Heart left ventricle (tissue), 16 donors: Measurements from ENCODE around the gene UBR3. TPM values are rescaled to one million over a fixed set of nuclear protein-coding genes. Genes with fewer than 3 reads are reported as not detected.

Source experiments
- ATAC-seq, 4 donors: fragments of 200-7000 bp; cut with Tn5 transposase; one replicate each; pipeline ENCODE4 v1.9.1; 2020 to 2022; ENCODE audit warnings: moderate library complexity in 4 of 4, mild to moderate bottlenecking in 3 of 4, moderate number of reproducible peaks in 1 of 4
- DNase-seq, 5 donors: peaks; one replicate each; pipeline ENCODE4 v3.0.0-alpha.2; 2020
- H3K27ac ChIP-seq, 12 donors: fragments of 200-600 bp; sonication (generic) in 4 of 12; one replicate each; pipeline versions ENCODE4 v1.5.0 to v1.8.0; 2016 to 2022; ENCODE audit warnings: mild to moderate bottlenecking in 2 of 12
- H3K27me3 ChIP-seq, 9 donors: fragments of 200-600 bp; sonication (generic) in 2 of 9; one replicate each; pipeline versions ENCODE4 v1.5.1 to v1.8.0; 2016 to 2022; ENCODE audit warnings: mild to moderate bottlenecking in 3 of 9
- H3K36me3 ChIP-seq, 9 donors: fragments of 200-600 bp; sonication (generic) in 2 of 9; one replicate each; pipeline versions ENCODE4 v1.5.0 to v1.8.0; 2018 to 2022; ENCODE audit warnings: mild to moderate bottlenecking in 2 of 9
- H3K4me1 ChIP-seq, 12 donors: fragments of 200-600 bp; sonication (generic) in 4 of 12; one replicate each; pipeline versions ENCODE4 v1.5.0 to v1.8.0; 2016 to 2022; ENCODE audit warnings: mild to moderate bottlenecking in 3 of 12
- H3K4me3 ChIP-seq, 12 donors: fragments of 200-600 bp; sonication (generic) in 4 of 12; one replicate each; pipeline versions ENCODE4 v1.5.0 to v1.8.0; 2017 to 2022; ENCODE audit warnings: mild to moderate bottlenecking in 9 of 12, moderate library complexity in 4 of 12
- H3K9me3 ChIP-seq, 12 donors: fragments of 200-600 bp; sonication (generic) in 4 of 12; one replicate each; pipeline versions ENCODE4 v1.5.0 to v1.8.0; 2016 to 2022; ENCODE audit warnings: mild to moderate bottlenecking in 1 of 12
- CTCF ChIP-seq, 12 donors: fragments of 200-600 bp; sonication (generic) in 4 of 12; IDR thresholded peaks; one replicate each; pipeline versions ENCODE4 v1.5.0 to v1.8.0; 2018 to 2022; ENCODE audit warnings: antibody characterized with exemption in 12 of 12, mild to moderate bottlenecking in 5 of 12
- POLR2A ChIP-seq, 2 donors: fragments of 450-650 bp; IDR thresholded peaks; one replicate each; pipeline ENCODE4 v1.6.1; 2017; ENCODE audit warnings: antibody characterized with exemption in 2 of 2, mild to moderate bottlenecking in 2 of 2, moderate library complexity in 2 of 2
- WGBS, 4 donors: extraction: QIAGEN DNeasy Blood & Tissue Kit in 2 of 4; methylation state at CpG; one replicate each; pipeline versions ENCODE4 v1.1.5 to v1.1.7; 2013 to 2018; 5-methylcytosine and 5-hydroxymethylcytosine counted together
- intact Hi-C, 10 donors: fragments of 100-400 bp; cut with DNase I; formaldehyde crosslinking; loops; one replicate each; pipeline versions ENCODE4 v1.11.1 to v1.14.2; 2022
- polyA plus RNA-seq, 2 donors: library from polyadenylated mRNA; stranded (reverse); fragments of 200-250 nt; gene quantifications; one replicate each; pipeline ENCODE4 v1.2.3, GENCODE V29; 2013
- total RNA-seq, 9 donors: library from RNA; depleted of rRNA in 2 of 9; stranded (reverse); fragments of >200 nt in 2 of 9; fragmentation: NEBNext Ultra II Directional in 3 of 9; extraction: Animal tissue kit (Norgen Biotek cat#: 25700) in 3 of 9; gene quantifications; one replicate each; pipeline versions ENCODE4 v1.1.0 to v1.2.4, GENCODE V29; 2016 to 2023
- donor health status: ischemic (EF 13 %, LVEDD 7.1; RV severe dilation, severe dysfunction).
- donor health status: healthy with polysubstance abuse.
- donor health status: DM: no; HTN: yes; CAD: no.
- donor health status: DM: no; HTN: no; CAD: no.
- donor health status: ischemic (EF 25% LVEDD 6.9; RV normal size, moderate dysfunction).
- donor health status: ischemic (EF 25% LVEDD 5.7; RV mildly dilated, moderate dysfunction).
- donor health status: healthy.
- donor health status: DM: yes; HTN: yes; CAD: no.
- donor health status: ischemic (EF 35%, LVEDD 5.7; RV mildly dilated, moderate dysfunction).
- donor health status: nonischemic (EF 11% LVEDD 7.7; RV severe dilation, severe dysfunction).
- donor health status: DM: yes; HTN: yes; CAD: no.
- donor health status: PGD.
- donor health status: ischemic (EF 29% LVEDD 5.4; RV normal size, mild dysfunction).
- donor health status: nonischemic (EF 23%, LVEDD 6.1; RV moderate dilation, normal function).

The UBR3 gene
- total and polyA plus RNA-seq, 11 donors: 34.8 to 137 (median 106) TPM

GRCh38 chr2:170086751-170087412 lies 259.6 kb downstream of the UBR3 start:
- Histone ChIP-seq H3K4me1 (peaks cover 0 to 34% (median 8%) of the 10 kb centered on the region in 12 donors), H3K27me3 (no peaks in the 10 kb centered on the region), H3K36me3 (peaks cover 0 to 25% (median 11%) of the 10 kb centered on the region in 9 donors), H3K27ac (no peak overlapping the region), H3K4me3 (no peak overlapping the region), H3K9me3 (peaks cover 0 to 3% (median 0%) of the 10 kb centered on the region in 12 donors)
- no peak for DNase-seq
- intact Hi-C loops: no loop called here
- TF ChIP-seq POLR2A (IDR thresholded peaks at IDR 0.05) (no peak), CTCF (IDR thresholded peaks at IDR 0.05) (no peak)
- WGBS, 4 donors: 54 to 63% (median 58%) methylated on average over 2 of the region's 2 CpGs
- peak in 1 of 4 donors; percentile 11 for ATAC-seq

- ATAC-seq (no peak), DNase-seq (no peak)
- Histone ChIP-seq H3K4me1 (peaks cover 0 to 34% (median 8%) of the 10 kb centered on the region in 12 donors), H3K27ac (no peak overlapping the region), H3K27me3 (no peaks in the 10 kb centered on the region), H3K36me3 (peaks cover 0 to 20% (median 7%) of the 10 kb centered on the region in 9 donors), H3K4me3 (no peak overlapping the region), H3K9me3 (peaks cover 0 to 7% (median 0%) of the 10 kb centered on the region in 12 donors)
- 69 to 72% (median 72%) methylated on average over 2 of the region's 2 CpGs for WGBS, 4 donors
- TF ChIP-seq CTCF (IDR thresholded peaks at IDR 0.05): no peak
- TF ChIP-seq POLR2A (IDR thresholded peaks at IDR 0.05): no peak
- intact Hi-C loops: no loop called here
Measured at GRCh38 chr2:170087413-170087793, 260.1 kb downstream of the UBR3 start.

- H3K27me3 ChIP-seq: no peaks in the 10 kb centered on the region
- H3K4me3 ChIP-seq: no peak overlapping the region
- H3K36me3 ChIP-seq: peaks cover 0 to 11% (median 0%) of the 10 kb centered on the region in 9 donors
- H3K27ac ChIP-seq: no peak overlapping the region
- peaks cover 0 to 34% (median 8%) of the 10 kb centered on the region in 12 donors for H3K4me1 ChIP-seq
- ATAC-seq (peak; percentile 44 to 64 (median 58)), DNase-seq (peak in 2 of 5 donors; percentile 18 to 24)
- intact Hi-C loops: no loop called here
- TF ChIP-seq CTCF (IDR thresholded peaks at IDR 0.05) (no peak), POLR2A (IDR thresholded peaks at IDR 0.05) (no peak)
- peaks cover 0 to 8% (median 0%) of the 10 kb centered on the region in 12 donors for H3K9me3 ChIP-seq
- whole genome bisulfite sequencing, 4 donors: 34 to 39% (median 36%) methylated on average over 5 of the region's 5 CpGs
Measured at GRCh38 chr2:170088776-170089175, 261.5 kb downstream of the UBR3 start.

- peaks cover 0 to 8% (median 0%) of the 10 kb centered on the region in 12 donors for H3K9me3 ChIP-seq
- TF ChIP-seq POLR2A (IDR thresholded peaks at IDR 0.05) (no peak), CTCF (IDR thresholded peaks at IDR 0.05) (no peak)
- no peak overlapping the region for H3K4me3 ChIP-seq
- DNase-seq (no peak), ATAC-seq (no peak)
- H3K4me1 ChIP-seq: peaks cover 0 to 31% (median 8%) of the 10 kb centered on the region in 12 donors
- no peak overlapping the region for H3K27ac ChIP-seq
- intact Hi-C loops: no loop called here
- no peaks in the 10 kb centered on the region for H3K36me3 ChIP-seq
- no peaks in the 10 kb centered on the region for H3K27me3 ChIP-seq
Measured at GRCh38 chr2:170090229-170090628, 263.0 kb downstream of the UBR3 start.
